OCI-LY7 (cell line): ENCODE measurements around the gene BECN2. TPM values are rescaled to one million over a fixed set of nuclear protein-coding genes. Genes with fewer than 3 reads are reported as not detected.

Experiments used
- BruUV-seq: library from RNA; stranded (reverse); fragments of 400-500 nt; replicated peaks from 2 replicates; lab custom pipeline; 2021; lab: Mats Ljungman, UMichigan
- CTCF ChIA-PET: fragments of 300-600 bp; sonication (Branson Sonifier 250); formaldehyde crosslinking; loops from one replicate; lab custom pipeline; 2022; ENCODE audit warnings: antibody characterized with exemption; ENCODE audit not compliant: unreplicated experiment; lab: Charles Lee
- POLR2A ChIA-PET: fragments of 300-600 bp; sonication (Branson Sonifier 250); formaldehyde crosslinking; loops from one replicate; lab custom pipeline; 2022; ENCODE audit warnings: antibody characterized with exemption; lab: Charles Lee
- DNase-seq: peaks from one replicate; pipeline ENCODE4 v3.0.0-alpha.2; 2015; ENCODE audit warnings: low spot score
- H2AFZ ChIP-seq: fragments of 200-600 bp; sonication (generic), shearing (Covaris generic); 2 replicates; pipeline ENCODE4 v1.6.1; 2014; ENCODE audit warnings: mild to moderate bottlenecking, antibody characterized with exemption, low read length, moderate library complexity
- H3K27ac ChIP-seq: fragments of 200-600 bp; sonication (generic); 2 replicates; pipeline ENCODE4 v1.5.1; 2014; ENCODE audit warnings: mixed run types, low read depth, mild to moderate bottlenecking, moderate library complexity, low read length, inconsistent platforms; ENCODE audit not compliant: poor library complexity, severe bottlenecking
- H3K36me3 ChIP-seq: fragments of 200-600 bp; sonication (generic); 2 replicates; pipeline ENCODE4 v1.6.1; 2014; ENCODE audit warnings: mild to moderate bottlenecking, antibody characterized with exemption, low read length, moderate library complexity, mixed read lengths; ENCODE audit not compliant: insufficient read depth
- H3K4me1 ChIP-seq: fragments of 200-600 bp; sonication (generic); 2 replicates; pipeline ENCODE4 v1.5.1; 2014; ENCODE audit warnings: mild to moderate bottlenecking, low read length; ENCODE audit not compliant: insufficient read depth, poor library complexity, severe bottlenecking
- H3K4me2 ChIP-seq: fragments of 200-600 bp; sonication (generic); 2 replicates; pipeline ENCODE4 v1.6.1; 2014; ENCODE audit warnings: mild to moderate bottlenecking, low read length
- H3K4me3 ChIP-seq: fragments of 200-600 bp; sonication (generic); 2 replicates; pipeline ENCODE4 v1.5.1; 2014; ENCODE audit warnings: mild to moderate bottlenecking, low read depth, low read length; ENCODE audit not compliant: poor library complexity, severe bottlenecking
- H3K79me2 ChIP-seq: fragments of 200-600 bp; sonication (generic); 2 replicates; pipeline ENCODE4 v1.6.1; 2016; ENCODE audit warnings: low read depth, mild to moderate bottlenecking, low read length, moderate library complexity, mixed read lengths; ENCODE audit not compliant: insufficient read depth
- H3K9me2 ChIP-seq: fragments of 200-600 bp; sonication (generic); 2 replicates; pipeline ENCODE4 v1.6.1; 2016; ENCODE audit warnings: mild to moderate bottlenecking, low read length, mixed read lengths; ENCODE audit not compliant: insufficient read depth
- H3K9me3 ChIP-seq: fragments of 200-600 bp; sonication (generic); 2 replicates; pipeline ENCODE4 v1.6.1; 2014; ENCODE audit warnings: mild to moderate bottlenecking, mixed run types, low read length, mixed read lengths
- H4K20me1 ChIP-seq: fragments of 200-600 bp; sonication (generic); 2 replicates; pipeline ENCODE4 v1.6.1; 2014; ENCODE audit warnings: mild to moderate bottlenecking, antibody characterized with exemption, low read length, moderate library complexity, mixed read lengths; ENCODE audit not compliant: insufficient read depth
- EZH2phosphoT487 ChIP-seq: fragments of 200-600 bp; sonication (generic); IDR thresholded peaks from 2 replicates; pipeline ENCODE4 v1.6.1; 2018; ENCODE audit warnings: low read depth, borderline replicate concordance, mild to moderate bottlenecking, mixed run types, antibody characterized with exemption, low read length, moderate library complexity, mixed read lengths
- intact Hi-C: fragments of 100-400 bp; cut with micrococcal nuclease; formaldehyde crosslinking; loops from one replicate; pipeline ENCODE4 v1.10.0; 2022; ENCODE audit not compliant: unreplicated experiment
- total RNA-seq, 2 experiments: library from RNA; depleted of rRNA in 1 of 2; stranded (reverse); fragments of >200 nt in 1 of 2; shearing (Covaris generic) in 1 of 2; gene quantifications; 2 replicates each; pipeline ENCODE4 v1.2.3, GENCODE V29; 2014 to 2022
- TF ChIP-seq, protein P1 (sequence below): fragments of 200-600 bp; sonication (generic); conservative IDR thresholded peaks from 2 replicates; pipeline ENCODE4 v1.5.1; 2014; ENCODE audit warnings: mild to moderate bottlenecking, antibody characterized with exemption, low read length, moderate library complexity, mixed read lengths

Gene BECN2
- total RNA-seq, 2 experiments from 2014 or later: not detected

DNA sequence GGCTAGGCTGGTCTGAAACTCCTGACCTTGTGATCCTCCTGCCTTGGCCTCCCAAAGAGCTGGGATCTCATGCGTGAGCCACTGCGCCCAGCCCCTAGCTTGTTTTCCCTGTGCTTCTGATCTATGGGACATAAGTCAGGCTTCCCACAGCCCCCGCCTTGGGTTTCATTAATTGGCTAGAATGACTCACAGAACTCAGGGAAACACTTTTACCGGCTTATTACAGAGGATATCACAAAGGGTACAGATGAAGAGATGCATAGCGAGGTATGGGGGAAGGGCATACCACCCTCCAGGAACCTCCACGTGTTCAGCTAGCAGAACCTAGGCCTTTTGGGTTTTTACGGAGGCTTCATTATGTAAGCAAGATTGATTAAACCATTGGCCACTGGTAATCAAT, 42.9 kb downstream of the BECN2 start:
- H3K4me2 ChIP-seq: no peak overlapping the region

DNA sequence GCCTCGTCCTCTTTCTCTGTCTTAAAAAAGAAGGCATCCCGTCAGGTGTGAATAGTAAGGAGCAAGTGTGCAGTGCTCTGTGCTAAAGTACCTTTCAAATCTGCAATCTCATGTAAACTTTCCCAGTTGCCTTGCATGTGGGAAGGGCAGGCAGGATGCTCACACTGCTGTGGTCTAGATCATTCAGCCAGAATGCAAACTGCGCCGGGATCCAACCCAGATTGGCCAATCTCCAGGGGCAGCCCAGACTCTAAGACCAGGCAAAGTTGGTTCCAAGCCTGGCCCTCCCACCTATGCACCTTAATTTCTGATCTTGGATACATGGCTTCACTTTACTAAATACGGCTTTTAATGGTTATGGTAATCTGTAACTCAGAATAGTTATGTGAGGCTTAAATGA, 44.5 kb downstream of the BECN2 start:
- H3K27ac ChIP-seq: no peak overlapping the region
- no peaks in the 10 kb centered on the region for H4K20me1 ChIP-seq
- H2AFZ ChIP-seq: no peak overlapping the region
- ChIA-PET CTCF (no interaction called here), POLR2A (interaction anchor here (0.6 kb wide), 1 partner anchor 49 kb away, joined by 3 read pairs; no protein-coding TSS in a partner anchor)
- H3K9me2 ChIP-seq: no peaks in the 10 kb centered on the region
- BruUV-seq: no TSS peak
- no peaks in the 10 kb centered on the region for H3K9me3 ChIP-seq
- DNase-seq: no peak
- H3K79me2 ChIP-seq: no peaks in the 10 kb centered on the region
- H3K4me2 ChIP-seq: no peak overlapping the region
- no peak for TF ChIP-seq EZH2phosphoT487
- TF ChIP-seq, protein P1, sequence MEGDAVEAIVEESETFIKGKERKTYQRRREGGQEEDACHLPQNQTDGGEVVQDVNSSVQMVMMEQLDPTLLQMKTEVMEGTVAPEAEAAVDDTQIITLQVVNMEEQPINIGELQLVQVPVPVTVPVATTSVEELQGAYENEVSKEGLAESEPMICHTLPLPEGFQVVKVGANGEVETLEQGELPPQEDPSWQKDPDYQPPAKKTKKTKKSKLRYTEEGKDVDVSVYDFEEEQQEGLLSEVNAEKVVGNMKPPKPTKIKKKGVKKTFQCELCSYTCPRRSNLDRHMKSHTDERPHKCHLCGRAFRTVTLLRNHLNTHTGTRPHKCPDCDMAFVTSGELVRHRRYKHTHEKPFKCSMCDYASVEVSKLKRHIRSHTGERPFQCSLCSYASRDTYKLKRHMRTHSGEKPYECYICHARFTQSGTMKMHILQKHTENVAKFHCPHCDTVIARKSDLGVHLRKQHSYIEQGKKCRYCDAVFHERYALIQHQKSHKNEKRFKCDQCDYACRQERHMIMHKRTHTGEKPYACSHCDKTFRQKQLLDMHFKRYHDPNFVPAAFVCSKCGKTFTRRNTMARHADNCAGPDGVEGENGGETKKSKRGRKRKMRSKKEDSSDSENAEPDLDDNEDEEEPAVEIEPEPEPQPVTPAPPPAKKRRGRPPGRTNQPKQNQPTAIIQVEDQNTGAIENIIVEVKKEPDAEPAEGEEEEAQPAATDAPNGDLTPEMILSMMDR: no peak
- intact Hi-C loops: no loop called here
- H3K4me1 ChIP-seq: no peaks in the 10 kb centered on the region
- H3K4me3 ChIP-seq: no peak overlapping the region
- no peaks in the 10 kb centered on the region for H3K36me3 ChIP-seq

More for the DNA sequence above, 42.9 kb downstream of the BECN2 start:
- H3K36me3 ChIP-seq: no peaks in the 10 kb centered on the region
- H3K79me2 ChIP-seq: no peaks in the 10 kb centered on the region
- H3K27ac ChIP-seq: no peak overlapping the region
- no TSS peak for BruUV-seq
- no peak overlapping the region for H3K4me3 ChIP-seq
- no peak overlapping the region for H2AFZ ChIP-seq
- no peaks in the 10 kb centered on the region for H3K9me2 ChIP-seq
- intact Hi-C loops: no loop called here
- TF ChIP-seq, protein P1: no peak
- no peak for TF ChIP-seq EZH2phosphoT487
- H3K9me3 ChIP-seq: no peaks in the 10 kb centered on the region
- ChIA-PET POLR2A (no interaction called here), CTCF (no interaction called here)
- no peaks in the 10 kb centered on the region for H4K20me1 ChIP-seq
- DNase-seq: no peak
- no peaks in the 10 kb centered on the region for H3K4me1 ChIP-seq

DNA sequence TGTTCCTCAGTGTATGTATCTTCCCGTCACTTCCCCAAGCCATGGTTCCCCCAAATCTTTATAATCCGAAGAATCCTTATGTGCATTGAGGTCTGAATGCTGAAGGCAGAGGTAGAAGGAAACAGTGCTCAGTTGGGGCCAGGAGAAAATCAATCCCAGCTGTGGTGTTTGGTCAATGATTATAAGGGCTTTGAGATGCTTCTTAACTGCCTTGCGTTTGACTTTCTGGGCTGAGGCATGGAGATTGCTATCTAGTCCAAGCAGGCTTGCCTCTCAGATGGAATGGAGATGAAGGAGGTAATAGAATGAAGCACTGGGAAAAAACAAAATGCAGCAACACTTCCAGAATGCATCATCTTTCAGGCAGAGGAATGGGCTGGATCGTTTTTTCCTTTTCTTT, 44.9 kb downstream of the BECN2 start:
- ChIA-PET CTCF (no interaction called here), POLR2A (interaction anchor here (0.7 kb wide), 1 partner anchor 1481 kb away, joined by 4 read pairs; no protein-coding TSS in a partner anchor)
- DNase-seq: no peak
- Histone ChIP-seq H3K9me3 (no peaks in the 10 kb centered on the region), H3K4me1 (no peaks in the 10 kb centered on the region), H3K27ac (no peak overlapping the region), H4K20me1 (no peaks in the 10 kb centered on the region), H3K36me3 (no peaks in the 10 kb centered on the region), H3K4me2 (no peak overlapping the region), H3K9me2 (no peaks in the 10 kb centered on the region), H3K4me3 (no peak overlapping the region), H2AFZ (no peak overlapping the region), H3K79me2 (no peaks in the 10 kb centered on the region)
- TF ChIP-seq, protein P1: no peak
- no peak for TF ChIP-seq EZH2phosphoT487
- intact Hi-C loops: no loop called here
- BruUV-seq: no TSS peak
